UCSD-AML1 (cell line): ENCODE results near the gene RPS15A.
"Not testable (repeated sequence)": the region's sequence is repeated elsewhere in the genome, so short reads cannot be mapped to it uniquely, and the experiment has no call there.

Experiments used
- DNase-seq: peaks from one replicate; lab custom pipeline; 2025; ENCODE audit not compliant: unreplicated experiment; lab: John Stamatoyannopoulos, UW

The RPS15A gene

GRCh38 chr16:18757960-18758660 is 32.0 kb downstream of the RPS15A start:
- not testable (repeated sequence) for DNase-seq

DNA sequence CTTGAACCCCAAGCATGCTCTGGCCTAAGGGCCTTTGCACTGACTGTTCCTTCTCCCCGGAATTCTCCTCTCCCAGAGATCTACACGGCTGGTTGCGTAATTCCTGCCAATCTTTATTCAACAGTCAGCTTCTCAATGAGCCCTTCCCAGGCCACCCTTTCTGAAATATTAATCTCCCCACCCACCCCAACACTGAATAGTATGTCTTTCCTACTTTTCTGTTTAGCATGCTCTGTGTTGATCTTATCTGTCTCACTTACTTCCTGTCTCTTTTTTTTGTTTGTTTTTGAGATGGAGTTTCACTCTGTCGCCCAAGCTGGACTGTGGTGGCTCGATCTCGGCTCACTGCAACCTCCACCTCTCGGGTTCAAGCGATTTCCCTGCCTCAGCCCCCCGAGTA is 33.5 kb downstream of the RPS15A start:
- not testable (repeated sequence) for DNase-seq

DNA sequence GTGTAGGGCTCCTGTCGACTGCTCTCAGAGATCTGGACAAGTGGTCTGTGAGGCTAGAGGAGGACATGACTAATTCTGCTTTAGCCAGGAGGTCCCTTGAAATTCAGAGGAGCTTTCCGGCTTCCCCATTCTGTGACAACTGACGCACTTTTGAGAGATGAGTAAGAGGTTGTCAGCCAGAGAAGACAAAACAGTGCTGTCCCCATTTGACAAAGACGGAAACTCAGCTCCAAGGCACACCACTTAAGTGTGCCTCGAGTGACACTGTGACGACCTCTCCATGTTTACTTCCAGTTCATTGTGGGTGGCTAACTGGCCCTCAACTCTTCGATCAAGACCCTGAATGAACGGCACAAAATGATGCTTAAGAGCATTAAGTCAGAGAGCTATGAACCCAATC is 47.3 kb downstream of the RPS15A start:
- not testable (repeated sequence) for DNase-seq

- not testable (repeated sequence) for DNase-seq
Observed at GRCh38 chr16:18740027-18740426, 50.1 kb downstream of the RPS15A start.

DNA sequence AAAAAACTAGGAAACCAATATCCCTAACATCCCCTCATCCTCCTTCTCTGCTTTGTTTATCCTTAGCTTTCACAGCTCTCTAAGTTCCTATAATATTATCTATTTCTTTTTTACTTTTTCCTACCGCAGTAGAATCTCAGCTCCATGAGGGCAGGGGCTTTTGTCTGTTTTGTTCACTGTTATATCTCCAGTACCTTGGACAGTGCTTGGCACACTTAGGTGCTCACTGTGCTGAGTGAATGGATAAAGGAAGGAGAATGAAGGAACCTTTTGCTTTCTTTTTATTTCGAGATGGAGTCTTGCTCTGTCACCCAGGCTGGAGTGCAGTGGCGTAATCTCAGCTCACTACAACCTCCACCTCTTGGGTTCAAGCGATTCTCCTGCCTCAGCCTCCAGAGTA is 51.4 kb downstream of the RPS15A start:
- DNase-seq = not testable (repeated sequence)

GRCh38 chr16:18734279-18734678 is 55.9 kb downstream of the RPS15A start:
- DNase-seq = not testable (repeated sequence)
